PC-3 (cell line): ENCODE results near the gene PDE6G. TPM values are rescaled to one million over a fixed set of nuclear protein-coding genes. Genes with fewer than 3 reads are reported as not detected.

ENCODE experiments used
- ATAC-seq: fragments of 200-7000 bp; cut with Tn5 transposase; 2 replicates; pipeline ENCODE4 v1.9.1; 2020; ENCODE audit warnings: mild to moderate bottlenecking, moderate library complexity
- BruUV-seq: library from RNA; stranded (reverse); fragments of 400-500 nt; replicated peaks from 2 replicates; lab custom pipeline; 2021; lab: Mats Ljungman, UMichigan
- CTCF ChIA-PET: fragments of 300-600 bp; sonication (Branson Sonifier 250); formaldehyde crosslinking; loops from one replicate; lab custom pipeline; 2022; ENCODE audit warnings: antibody characterized with exemption; lab: Charles Lee
- POLR2A ChIA-PET: fragments of 300-600 bp; sonication (Branson Sonifier 250); formaldehyde crosslinking; loops from one replicate; lab custom pipeline; 2022; ENCODE audit warnings: antibody characterized with exemption; ENCODE audit not compliant: unreplicated experiment; lab: Charles Lee
- DNase-seq: peaks from one replicate; pipeline ENCODE4 v3.0.0-alpha.2; 2015
- H2AFZ ChIP-seq: fragments of 300-600 bp; sonication (generic); 2 replicates; pipeline ENCODE4 v1.6.0; 2016; ENCODE audit warnings: antibody characterized with exemption, low read length
- H3F3A ChIP-seq: fragments of 300-600 bp; sonication (generic); one replicate; pipeline ENCODE4 v1.6.0; 2017; ENCODE audit warnings: antibody characterized with exemption, low read length, control low read depth, mild to moderate bottlenecking; ENCODE audit not compliant: unreplicated experiment
- H3K27ac ChIP-seq: fragments of 300-600 bp; sonication (generic); 2 replicates; pipeline ENCODE4 v1.5.1; 2016; ENCODE audit warnings: mild to moderate bottlenecking, low read length
- H3K27me3 ChIP-seq: fragments of 300-600 bp; sonication (generic); 2 replicates; pipeline ENCODE4 v1.6.1; 2016; ENCODE audit warnings: low read length, mixed read lengths
- H3K36me3 ChIP-seq: fragments of 300-600 bp; sonication (generic); 2 replicates; pipeline ENCODE4 v1.6.1; 2016; ENCODE audit warnings: low read depth, mixed run types, low read length, mixed read lengths
- H3K4me1 ChIP-seq: fragments of 300-600 bp; sonication (generic); 2 replicates; pipeline ENCODE4 v1.5.1; 2016; ENCODE audit warnings: low read length; ENCODE audit not compliant: insufficient read depth
- H3K4me2 ChIP-seq: fragments of 300-600 bp; sonication (generic); 2 replicates; pipeline ENCODE4 v1.6.0; 2016; ENCODE audit warnings: low read length
- H3K4me3 ChIP-seq: fragments of 300-600 bp; sonication (generic); 2 replicates; pipeline ENCODE4 v1.5.1; 2016; ENCODE audit warnings: mild to moderate bottlenecking, low read length, mixed read lengths
- H3K79me2 ChIP-seq: fragments of 300-600 bp; sonication (generic); 2 replicates; pipeline ENCODE4 v1.6.1; 2017; ENCODE audit warnings: low read length, mixed read lengths
- H3K9ac ChIP-seq: fragments of 300-600 bp; sonication (generic); 2 replicates; pipeline ENCODE4 v1.6.0; 2016; ENCODE audit warnings: mild to moderate bottlenecking, low read length
- H3K9me2 ChIP-seq: fragments of 300-600 bp; sonication (generic); replicated peaks from 2 replicates; pipeline ENCODE4 v1.6.1; 2016; ENCODE audit warnings: mixed run types, low read length, mixed read lengths
- H3K9me3 ChIP-seq: fragments of 300-600 bp; sonication (generic); 2 replicates; pipeline ENCODE4 v1.6.1; 2016; ENCODE audit warnings: low read length, mixed read lengths
- H4K20me1 ChIP-seq: fragments of 300-600 bp; sonication (generic); 2 replicates; pipeline ENCODE4 v1.6.1; 2016; ENCODE audit warnings: low read length, mixed read lengths
- CTCF ChIP-seq: fragments of 300-600 bp; sonication (generic); conservative IDR thresholded peaks from 2 replicates; pipeline ENCODE4 v1.5.1; 2017; ENCODE audit warnings: antibody characterized with exemption, low read depth, mild to moderate bottlenecking, low read length
- EZH2 ChIP-seq: fragments of 300-600 bp; sonication (generic); IDR thresholded peaks from one replicate; pipeline ENCODE4 v1.6.1; 2017; ENCODE audit warnings: antibody characterized with exemption, mild to moderate bottlenecking, low read length; ENCODE audit not compliant: unreplicated experiment
- EZH2phosphoT487 ChIP-seq: fragments of 300-600 bp; sonication (generic); IDR thresholded peaks from 2 replicates; pipeline ENCODE4 v1.6.1; 2018; ENCODE audit warnings: mild to moderate bottlenecking, antibody characterized with exemption, low read length, borderline replicate concordance
- intact Hi-C: fragments of 100-400 bp; cut with micrococcal nuclease; formaldehyde crosslinking; loops from 2 replicates; pipeline ENCODE4 v1.9.0; 2023
- total RNA-seq: library from RNA; depleted of rRNA; stranded (reverse); fragments of >200 nt; gene quantifications from 2 replicates; pipeline ENCODE4 v1.2.3, GENCODE V29; 2014

The PDE6G gene
- total RNA-seq, 1 experiment from 2014 or later, result not detected

GRCh38 chr17:81635431-81635830 is 20.9 kb downstream of the PDE6G start:
- intact Hi-C loops, result no loop called here
- H2AFZ ChIP-seq, result no peak overlapping the region
- peak overlapping the region; percentile 95 for H3K4me2 ChIP-seq
- H3K9me2 ChIP-seq, result no peaks in the 10 kb centered on the region
- TSS peak; percentile 64 for BruUV-seq
- H4K20me1 ChIP-seq, result peaks cover 35% of the 10 kb centered on the region
- TF ChIP-seq EZH2 (no peak), EZH2phosphoT487 (no peak), CTCF (0 out of 2 replicates have a peak, but pooled peaks have one; percentile 12)
- ChIA-PET CTCF (no interaction called here), POLR2A (no interaction called here)
- H3K79me2 ChIP-seq, result peaks cover 62% of the 10 kb centered on the region
- H3K4me3 ChIP-seq, result peak overlapping the region; percentile 100
- H3K9ac ChIP-seq, result peak overlapping the region; percentile 99
- peak overlapping the region; percentile 89 for H3K27ac ChIP-seq
- DNase-seq (peak; percentile 37), ATAC-seq (peak; percentile 8; the same call in 1 of the 2 replicates)
- H3F3A ChIP-seq, result no peaks in the 10 kb centered on the region
- H3K4me1 ChIP-seq, result peaks cover 10% of the 10 kb centered on the region
- H3K27me3 ChIP-seq, result no peaks in the 10 kb centered on the region
- H3K9me3 ChIP-seq, result no peaks in the 10 kb centered on the region
- peaks cover 4% of the 10 kb centered on the region; the same call in 1 of the 2 replicates for H3K36me3 ChIP-seq

GRCh38 chr17:81631482-81631881 is 24.9 kb downstream of the PDE6G start:
- DNase-seq, result no peak
- Histone ChIP-seq H3F3A (peaks cover 7% of the 10 kb centered on the region), H3K9ac (no peak overlapping the region), H3K36me3 (peaks cover 31% of the 10 kb centered on the region), H3K79me2 (peaks cover 74% of the 10 kb centered on the region), H3K9me3 (no peaks in the 10 kb centered on the region), H3K4me3 (no peak overlapping the region), H3K27ac (no peak overlapping the region), H4K20me1 (peaks cover 41% of the 10 kb centered on the region), H3K9me2 (no peaks in the 10 kb centered on the region), H2AFZ (no peak overlapping the region), H3K4me2 (no peak overlapping the region), H3K4me1 (peaks cover 10% of the 10 kb centered on the region), H3K27me3 (no peaks in the 10 kb centered on the region)
- no peak for ATAC-seq
- TF ChIP-seq EZH2phosphoT487, result no peak
- no peak for TF ChIP-seq CTCF
- no peak for TF ChIP-seq EZH2
- POLR2A ChIA-PET, result no interaction called here
- intact Hi-C loops, result no loop called here
- CTCF ChIA-PET, result no interaction called here
- no TSS peak for BruUV-seq

GRCh38 chr17:81630274-81630673 is 26.1 kb downstream of the PDE6G start:
- BruUV-seq, result no TSS peak
- Histone ChIP-seq H3K27ac (no peak overlapping the region), H3K9me3 (no peaks in the 10 kb centered on the region), H4K20me1 (peaks cover 33% of the 10 kb centered on the region), H3K4me3 (no peak overlapping the region), H3K36me3 (peaks cover 40% of the 10 kb centered on the region), H3F3A (peaks cover 7% of the 10 kb centered on the region), H2AFZ (no peak overlapping the region), H3K9me2 (no peaks in the 10 kb centered on the region), H3K4me2 (no peak overlapping the region), H3K79me2 (peaks cover 70% of the 10 kb centered on the region), H3K4me1 (peaks cover 4% of the 10 kb centered on the region), H3K9ac (no peak overlapping the region), H3K27me3 (no peaks in the 10 kb centered on the region)
- intact Hi-C loops, result no loop called here
- ATAC-seq (no peak), DNase-seq (no peak)
- ChIA-PET POLR2A (no interaction called here), CTCF (no interaction called here)
- TF ChIP-seq CTCF, result no peak
- no peak for TF ChIP-seq EZH2phosphoT487
